Ascending aorta (tissue), 2 donors: Measurements from ENCODE around the gene EMC7. TPM values are rescaled to one million over a fixed set of nuclear protein-coding genes. Genes with fewer than 3 reads are reported as not detected.
A peak's percentile ranks its signal among the peaks of the same experiment; 100 is the strongest.

Experiments used
- DNase-seq, 2 donors: peaks; one replicate each; pipeline ENCODE4 v3.0.0-alpha.2; 2019; ENCODE audit warnings: low spot score in 2 of 2
- H3K27ac ChIP-seq, 2 donors: fragments of 200-600 bp; sonication (generic); one replicate each; pipeline ENCODE4 v1.5.1; 2016 to 2017; ENCODE audit warnings: mild to moderate bottlenecking in 1 of 2
- H3K27me3 ChIP-seq: fragments of 200-600 bp; sonication (generic); one replicate; pipeline ENCODE4 v1.5.1; 2017
- H3K36me3 ChIP-seq, 2 donors: fragments of 200-600 bp; sonication (generic); one replicate each; pipeline ENCODE4 v1.5.1; 2016
- H3K4me1 ChIP-seq, 2 donors: fragments of 200-600 bp; sonication (generic); one replicate each; pipeline ENCODE4 v1.5.1; 2016 to 2017; ENCODE audit warnings: mild to moderate bottlenecking in 1 of 2
- H3K4me3 ChIP-seq, 2 donors: fragments of 200-600 bp; sonication (generic); one replicate each; pipeline ENCODE4 v1.5.1; 2016 to 2017; ENCODE audit warnings: mild to moderate bottlenecking in 1 of 2
- H3K9me3 ChIP-seq, 2 donors: fragments of 200-600 bp; sonication (generic); one replicate each; pipeline ENCODE4 v1.5.1; 2016
- CTCF ChIP-seq, 3 experiments: fragments of 200-600 bp in 2 of 3; fragments of 450-650 bp in 1 of 3; sonication (generic) in 2 of 3; IDR thresholded peaks; one replicate each; pipeline ENCODE4 v1.5.1; 2016 to 2019; ENCODE audit warnings: antibody characterized with exemption in 3 of 3, mild to moderate bottlenecking in 1 of 3, moderate library complexity in 1 of 3
- intact Hi-C: fragments of 100-400 bp; cut with DNase I; formaldehyde crosslinking; loops from one replicate; pipeline ENCODE4 v1.15.1; 2023
- total RNA-seq: library from RNA; depleted of rRNA; stranded (reverse); fragments of >200 nt; gene quantifications from one replicate; pipeline ENCODE4 v1.1.0, GENCODE V29; 2016

The EMC7 gene
- total RNA-seq, 1 donor from 2014 or later: 51.0 TPM

- Histone ChIP-seq H3K4me1 (no peaks in the 10 kb centered on the region), H3K27ac (no peak overlapping the region), H3K27me3 (no peaks in the 10 kb centered on the region), H3K4me3 (no peak overlapping the region), H3K36me3 (no peaks in the 10 kb centered on the region), H3K9me3 (peaks cover 0 to 18% of the 10 kb centered on the region in 2 donors)
- no peak for DNase-seq
- intact Hi-C loops: no loop called here
- no peak for TF ChIP-seq CTCF (IDR thresholded peaks at IDR 0.05)
Observed at GRCh38 chr15:34046471-34047145, 55.1 kb downstream of the EMC7 start.

- Histone ChIP-seq H3K4me3 (no peak overlapping the region), H3K9me3 (no peaks in the 10 kb centered on the region), H3K27me3 (no peaks in the 10 kb centered on the region), H3K4me1 (peaks cover 5% of the 10 kb centered on the region in 2 donors), H3K36me3 (no peaks in the 10 kb centered on the region), H3K27ac (no peak overlapping the region)
- TF ChIP-seq CTCF (IDR thresholded peaks at IDR 0.05): no peak
- no peak for DNase-seq
- intact Hi-C loops: no loop called here
Observed at GRCh38 chr15:34043813-34044212, 57.8 kb downstream of the EMC7 start.

GRCh38 chr15:34043391-34043790 lies 58.3 kb downstream of the EMC7 start:
- no peaks in the 10 kb centered on the region for H3K9me3 ChIP-seq
- TF ChIP-seq CTCF (IDR thresholded peaks at IDR 0.05): no peak
- H3K4me3 ChIP-seq: no peak overlapping the region

GRCh38 chr15:34039790-34040113 lies 61.9 kb downstream of the EMC7 start:
- Histone ChIP-seq H3K9me3 (no peaks in the 10 kb centered on the region), H3K4me3 (peak overlapping the region; percentile 65 to 84), H3K4me1 (peaks cover 5% of the 10 kb centered on the region in 2 donors), H3K27me3 (no peaks in the 10 kb centered on the region), H3K36me3 (no peaks in the 10 kb centered on the region), H3K27ac (peak overlapping the region; percentile 89 to 93)
- TF ChIP-seq CTCF (IDR thresholded peaks at IDR 0.05): no peak
- no peak for DNase-seq
- intact Hi-C loops: loop anchor here (1.0 to 2.0 kb wide), 2 partner anchors 17 to 61 kb away; partner anchors contain the start of gene EMC7

More at GRCh38 chr15:34043391-34043790, 58.3 kb downstream of the EMC7 start:
- Histone ChIP-seq H3K36me3 (no peaks in the 10 kb centered on the region), H3K27ac (no peak overlapping the region), H3K4me1 (peaks cover 5% of the 10 kb centered on the region in 2 donors), H3K27me3 (no peaks in the 10 kb centered on the region)
- intact Hi-C loops: no loop called here
- DNase-seq: no peak

- Histone ChIP-seq H3K4me1 (peaks cover 5% of the 10 kb centered on the region in 2 donors), H3K36me3 (no peaks in the 10 kb centered on the region), H3K27me3 (no peaks in the 10 kb centered on the region), H3K9me3 (no peaks in the 10 kb centered on the region), H3K4me3 (peak within 1 kb of the TSS; percentile 65 to 84), H3K27ac (peak within 1 kb of the TSS; percentile 89 to 93)
- no peak for TF ChIP-seq CTCF (IDR thresholded peaks at IDR 0.05)
- intact Hi-C loops: loop anchor here (1.0 to 2.0 kb wide), 2 partner anchors 17 to 62 kb away; partner anchors contain the start of gene EMC7
- DNase-seq: peak in 1 of 2 donors; percentile 72
Observed at GRCh38 chr15:34038871-34039789, 62.5 kb downstream of the EMC7 start, which contains the start of gene AVEN. Gene AVEN, minus strand, starts transcription at chr15:34039204. Its CDS starts 158 bp downstream, at chr15:34039046.
